Activated T-helper 9 cell treated with anti-CD3 and anti-CD28 coated beads, Interleukin-2, amount 50 U/mL, for 16 hours (primary cell): Measurements from ENCODE around the gene ATP7B.

Experiments
- DNase-seq: peaks from one replicate; pipeline ENCODE4 v3.0.0-alpha.2; 2020; ENCODE audit warnings: low read depth

The ATP7B gene

DNA sequence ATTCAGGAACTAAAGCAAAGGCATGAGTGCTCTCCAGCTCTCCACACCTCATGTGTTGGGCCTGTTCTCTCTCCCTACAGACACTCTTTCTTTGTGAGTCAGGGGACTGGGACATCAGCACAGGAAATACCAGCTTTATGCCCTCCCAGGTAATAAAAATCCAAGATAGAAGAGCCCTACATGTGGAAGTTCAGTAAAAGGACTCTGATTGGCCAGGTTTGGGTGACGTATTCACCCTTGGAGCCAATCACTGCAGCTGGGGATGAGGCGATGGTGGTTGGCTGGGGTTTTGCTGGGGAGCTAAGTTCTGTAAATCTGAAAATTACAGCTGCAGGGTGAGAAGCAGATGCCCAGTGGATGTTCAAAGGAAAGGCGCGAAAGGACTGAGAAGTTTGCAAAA, 117.0 kb downstream of the ATP7B start:
- no peak for DNase-seq

DNA sequence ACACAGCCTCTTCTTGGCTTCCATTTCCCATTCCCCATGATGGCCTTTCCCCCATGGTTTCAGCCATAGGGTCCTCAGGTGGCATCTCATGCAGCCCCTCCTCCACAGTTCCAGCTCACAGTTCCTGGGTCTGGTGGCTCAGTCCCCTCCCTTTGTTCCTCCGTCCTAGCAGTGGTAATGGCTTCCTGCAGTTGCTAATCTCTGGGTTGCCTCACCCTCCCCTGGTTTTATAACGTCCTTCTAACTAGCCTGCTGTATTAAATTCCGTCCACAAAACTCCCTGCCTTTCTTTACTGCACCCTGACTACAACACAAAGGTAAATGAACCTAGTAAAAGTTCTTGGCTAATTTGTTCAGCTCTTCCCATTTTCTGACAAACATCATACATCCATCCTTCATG, 118.6 kb downstream of the ATP7B start:
- DNase-seq = no peak

DNA sequence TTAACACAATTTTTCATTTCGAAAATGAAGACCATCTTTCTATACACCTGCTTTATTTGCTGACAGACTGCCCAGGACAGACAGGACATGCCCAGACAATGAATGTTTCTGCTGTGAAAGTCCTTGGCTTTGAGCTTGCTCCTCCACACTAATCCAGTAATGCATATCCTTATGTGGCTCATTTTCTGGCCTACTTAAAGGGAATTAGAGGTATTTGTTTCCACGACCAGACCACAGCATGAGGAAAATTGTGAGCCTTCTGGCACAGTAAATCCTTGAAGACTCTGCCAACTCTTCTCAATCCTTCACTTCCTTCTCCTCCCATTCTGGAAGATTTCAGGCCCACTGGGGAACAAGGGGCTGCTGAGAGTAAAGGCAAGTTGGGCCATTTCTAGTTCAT, 123.8 kb downstream of the ATP7B start:
- no peak for DNase-seq

DNA sequence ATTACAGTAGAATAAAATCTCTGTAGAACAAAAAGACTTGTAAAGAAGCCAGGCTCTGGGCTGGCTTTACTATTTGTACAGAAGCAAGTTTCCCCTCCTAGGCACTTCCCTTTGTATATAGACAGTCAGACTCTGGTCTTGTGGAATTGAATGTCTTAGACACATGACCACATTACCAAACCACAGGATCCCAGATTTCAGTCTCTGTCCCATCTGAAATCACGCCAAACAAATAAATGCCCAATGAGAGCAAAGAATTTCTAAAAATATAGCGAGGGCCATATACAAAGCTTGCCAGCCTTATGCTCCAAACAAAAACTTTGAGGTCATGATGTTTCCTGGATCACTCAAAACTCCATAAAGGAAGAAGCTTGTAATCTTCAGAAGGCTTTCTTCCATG, 125.6 kb downstream of the ATP7B start:
- DNase-seq = no peak

DNA sequence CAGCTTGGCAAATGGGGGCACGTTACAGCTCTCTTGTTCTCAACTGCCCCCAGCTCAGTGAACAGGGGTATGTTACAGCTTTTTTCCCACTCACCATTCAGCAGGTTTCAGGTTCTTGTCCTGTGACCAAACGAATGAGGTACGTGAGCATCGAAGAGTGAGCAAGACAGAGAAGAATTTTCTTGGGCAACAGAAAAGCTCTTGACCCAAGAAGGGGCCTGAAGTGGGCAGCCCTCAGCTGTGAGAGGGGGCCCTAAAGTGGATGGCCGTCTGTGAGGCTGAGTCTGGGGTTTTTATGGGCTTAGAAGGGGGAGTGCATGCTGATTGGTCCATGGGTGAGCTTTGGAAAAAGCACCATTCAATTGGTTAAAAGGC, 128.0 kb downstream of the ATP7B start:
- DNase-seq = no peak
